Liver (tissue), 3 donors: Measurements from ENCODE around the gene RYR3.

Experiments
- FOXA1 ChIP-seq: IDR thresholded peaks from 2 replicates; pipeline ENCODE4 v1.6.1; 2016; ENCODE audit warnings: antibody characterized with exemption
- SP1 ChIP-seq: IDR thresholded peaks from 2 replicates; pipeline ENCODE4 v1.6.1; 2018; ENCODE audit warnings: antibody characterized with exemption, mild to moderate bottlenecking
- TAF1 ChIP-seq: conservative IDR thresholded peaks from 2 replicates; pipeline ENCODE4 v1.6.1; 2016; ENCODE audit warnings: antibody characterized with exemption, mild to moderate bottlenecking
- TF ChIP-seq, protein P1 (sequence below): IDR thresholded peaks from 2 replicates; pipeline ENCODE4 v1.6.1; 2016; ENCODE audit warnings: antibody characterized with exemption
- TF ChIP-seq, protein P2 (sequence below): IDR thresholded peaks from 2 replicates; pipeline ENCODE4 v1.6.1; 2016; ENCODE audit warnings: antibody characterized with exemption, mild to moderate bottlenecking
- TF ChIP-seq, protein P3 (sequence below): fragments of 150-350 bp; IDR thresholded peaks from 2 replicates; pipeline ENCODE4 v1.5.1; 2017; ENCODE audit warnings: improper control_type of control experiment, low read depth, low read length; ENCODE audit not compliant: missing input control
- TF ChIP-seq, protein P4 (sequence below): IDR thresholded peaks from 2 replicates; pipeline ENCODE4 v1.6.1; 2016; ENCODE audit warnings: antibody characterized with exemption
- TF ChIP-seq, protein P5 (sequence below): IDR thresholded peaks from 2 replicates; pipeline ENCODE4 v1.6.1; 2016; ENCODE audit warnings: antibody characterized with exemption
- donor health status: healthy.
- donor health status: healthy.

GRCh38 chr15:33701304-33701696, 390.5 kb downstream of the RYR3 start:
- TF ChIP-seq, protein P1, sequence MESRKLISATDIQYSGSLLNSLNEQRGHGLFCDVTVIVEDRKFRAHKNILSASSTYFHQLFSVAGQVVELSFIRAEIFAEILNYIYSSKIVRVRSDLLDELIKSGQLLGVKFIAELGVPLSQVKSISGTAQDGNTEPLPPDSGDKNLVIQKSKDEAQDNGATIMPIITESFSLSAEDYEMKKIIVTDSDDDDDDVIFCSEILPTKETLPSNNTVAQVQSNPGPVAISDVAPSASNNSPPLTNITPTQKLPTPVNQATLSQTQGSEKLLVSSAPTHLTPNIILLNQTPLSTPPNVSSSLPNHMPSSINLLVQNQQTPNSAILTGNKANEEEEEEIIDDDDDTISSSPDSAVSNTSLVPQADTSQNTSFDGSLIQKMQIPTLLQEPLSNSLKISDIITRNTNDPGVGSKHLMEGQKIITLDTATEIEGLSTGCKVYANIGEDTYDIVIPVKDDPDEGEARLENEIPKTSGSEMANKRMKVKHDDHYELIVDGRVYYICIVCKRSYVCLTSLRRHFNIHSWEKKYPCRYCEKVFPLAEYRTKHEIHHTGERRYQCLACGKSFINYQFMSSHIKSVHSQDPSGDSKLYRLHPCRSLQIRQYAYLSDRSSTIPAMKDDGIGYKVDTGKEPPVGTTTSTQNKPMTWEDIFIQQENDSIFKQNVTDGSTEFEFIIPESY: no peak
- TF ChIP-seq FOXA1 (no peak), TAF1 (no peak), SP1 (no peak)
- TF ChIP-seq, protein P2, sequence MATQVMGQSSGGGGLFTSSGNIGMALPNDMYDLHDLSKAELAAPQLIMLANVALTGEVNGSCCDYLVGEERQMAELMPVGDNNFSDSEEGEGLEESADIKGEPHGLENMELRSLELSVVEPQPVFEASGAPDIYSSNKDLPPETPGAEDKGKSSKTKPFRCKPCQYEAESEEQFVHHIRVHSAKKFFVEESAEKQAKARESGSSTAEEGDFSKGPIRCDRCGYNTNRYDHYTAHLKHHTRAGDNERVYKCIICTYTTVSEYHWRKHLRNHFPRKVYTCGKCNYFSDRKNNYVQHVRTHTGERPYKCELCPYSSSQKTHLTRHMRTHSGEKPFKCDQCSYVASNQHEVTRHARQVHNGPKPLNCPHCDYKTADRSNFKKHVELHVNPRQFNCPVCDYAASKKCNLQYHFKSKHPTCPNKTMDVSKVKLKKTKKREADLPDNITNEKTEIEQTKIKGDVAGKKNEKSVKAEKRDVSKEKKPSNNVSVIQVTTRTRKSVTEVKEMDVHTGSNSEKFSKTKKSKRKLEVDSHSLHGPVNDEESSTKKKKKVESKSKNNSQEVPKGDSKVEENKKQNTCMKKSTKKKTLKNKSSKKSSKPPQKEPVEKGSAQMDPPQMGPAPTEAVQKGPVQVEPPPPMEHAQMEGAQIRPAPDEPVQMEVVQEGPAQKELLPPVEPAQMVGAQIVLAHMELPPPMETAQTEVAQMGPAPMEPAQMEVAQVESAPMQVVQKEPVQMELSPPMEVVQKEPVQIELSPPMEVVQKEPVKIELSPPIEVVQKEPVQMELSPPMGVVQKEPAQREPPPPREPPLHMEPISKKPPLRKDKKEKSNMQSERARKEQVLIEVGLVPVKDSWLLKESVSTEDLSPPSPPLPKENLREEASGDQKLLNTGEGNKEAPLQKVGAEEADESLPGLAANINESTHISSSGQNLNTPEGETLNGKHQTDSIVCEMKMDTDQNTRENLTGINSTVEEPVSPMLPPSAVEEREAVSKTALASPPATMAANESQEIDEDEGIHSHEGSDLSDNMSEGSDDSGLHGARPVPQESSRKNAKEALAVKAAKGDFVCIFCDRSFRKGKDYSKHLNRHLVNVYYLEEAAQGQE: no peak
- TF ChIP-seq, protein P3, sequence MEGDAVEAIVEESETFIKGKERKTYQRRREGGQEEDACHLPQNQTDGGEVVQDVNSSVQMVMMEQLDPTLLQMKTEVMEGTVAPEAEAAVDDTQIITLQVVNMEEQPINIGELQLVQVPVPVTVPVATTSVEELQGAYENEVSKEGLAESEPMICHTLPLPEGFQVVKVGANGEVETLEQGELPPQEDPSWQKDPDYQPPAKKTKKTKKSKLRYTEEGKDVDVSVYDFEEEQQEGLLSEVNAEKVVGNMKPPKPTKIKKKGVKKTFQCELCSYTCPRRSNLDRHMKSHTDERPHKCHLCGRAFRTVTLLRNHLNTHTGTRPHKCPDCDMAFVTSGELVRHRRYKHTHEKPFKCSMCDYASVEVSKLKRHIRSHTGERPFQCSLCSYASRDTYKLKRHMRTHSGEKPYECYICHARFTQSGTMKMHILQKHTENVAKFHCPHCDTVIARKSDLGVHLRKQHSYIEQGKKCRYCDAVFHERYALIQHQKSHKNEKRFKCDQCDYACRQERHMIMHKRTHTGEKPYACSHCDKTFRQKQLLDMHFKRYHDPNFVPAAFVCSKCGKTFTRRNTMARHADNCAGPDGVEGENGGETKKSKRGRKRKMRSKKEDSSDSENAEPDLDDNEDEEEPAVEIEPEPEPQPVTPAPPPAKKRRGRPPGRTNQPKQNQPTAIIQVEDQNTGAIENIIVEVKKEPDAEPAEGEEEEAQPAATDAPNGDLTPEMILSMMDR: no peak
- TF ChIP-seq, protein P4, sequence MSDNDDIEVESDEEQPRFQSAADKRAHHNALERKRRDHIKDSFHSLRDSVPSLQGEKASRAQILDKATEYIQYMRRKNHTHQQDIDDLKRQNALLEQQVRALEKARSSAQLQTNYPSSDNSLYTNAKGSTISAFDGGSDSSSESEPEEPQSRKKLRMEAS: no peak
- TF ChIP-seq, protein P5, sequence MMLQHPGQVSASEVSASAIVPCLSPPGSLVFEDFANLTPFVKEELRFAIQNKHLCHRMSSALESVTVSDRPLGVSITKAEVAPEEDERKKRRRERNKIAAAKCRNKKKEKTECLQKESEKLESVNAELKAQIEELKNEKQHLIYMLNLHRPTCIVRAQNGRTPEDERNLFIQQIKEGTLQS: no peak
